ENCODE results near the gene C4orf36.

DNA sequence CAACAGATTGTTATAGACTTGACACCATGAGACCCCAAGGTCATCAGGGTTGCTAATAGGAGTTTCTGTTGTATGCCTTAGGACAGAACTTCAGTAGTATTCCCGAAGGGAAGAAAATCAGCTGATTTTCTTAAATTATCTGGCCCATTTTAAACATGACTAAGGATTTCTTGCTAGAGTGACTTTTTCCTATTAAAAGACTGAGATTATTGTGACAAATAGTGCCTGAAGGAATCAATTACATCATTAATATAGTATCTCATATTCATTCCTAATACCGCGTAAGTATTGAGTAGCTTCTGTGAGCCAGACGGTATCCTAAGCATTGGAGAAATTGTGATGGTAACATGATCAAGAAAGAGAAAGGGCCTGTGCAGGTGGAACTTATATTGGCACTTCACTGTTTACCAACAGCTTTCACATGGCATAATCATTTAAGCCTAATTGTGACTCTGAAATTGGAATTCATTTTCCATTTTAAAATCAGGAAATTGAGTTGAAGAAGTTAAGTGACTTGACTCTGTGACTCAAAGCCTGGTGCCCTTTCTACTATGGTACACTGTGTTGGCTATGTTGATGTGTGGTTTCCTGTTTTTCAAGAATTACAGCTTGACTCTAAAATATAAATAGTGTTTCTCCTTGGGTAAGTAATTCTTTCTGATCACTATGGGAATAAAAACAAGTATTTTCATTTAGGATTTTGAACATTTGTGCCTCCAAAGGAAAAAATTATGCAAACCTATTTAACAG, 46.7 kb upstream of the C4orf36 start:
- TF ChIP-seq FOXK2 (IDR thresholded peaks at IDR 0.05) (no peak), SUZ12 (IDR thresholded peaks at IDR 0.05) (no peak), SP1 (IDR thresholded peaks at IDR 0.05) (no peak)
